ENCODE data around the gene L1CAM. TPM values are rescaled to one million over a fixed set of nuclear protein-coding genes. Genes with fewer than 3 reads are reported as not detected.

L1CAM gene
- total and polyA plus RNA-seq, 9 of the 15 experiments (the other 6 are each of a cell fraction or from before 2014, with no cell fraction given), result 0.09 to 0.86 (median 0.26) TPM; not detected in 3

GRCh38 chrX:153875391-153876111 is 10.4 kb downstream of the L1CAM start (continued):
- TF ChIP-seq HSF4 (CRISPR knock-in tag; IDR thresholded peaks at IDR 0.05; ENCODE audit: borderline replicate concordance) (0 out of 2 replicates have a peak, but pooled peaks have one; percentile 32), CEBPB (tag; IDR thresholded peaks at IDR 0.05) (no peak), HDAC2 (IDR thresholded peaks at IDR 0.05) (peak; percentile 86), ZNF780A (CRISPR knock-in tag; IDR thresholded peaks at IDR 0.05) (no peak), ETS1 (conservative IDR thresholded peaks at IDR 0.05; ENCODE audit: control insufficient read depth, low read depth, low read length) (peak; percentile 91; the same call in 1 of the 2 replicates), SMARCC2 (IDR thresholded peaks at IDR 0.05; ENCODE audit: low read depth) (no peak), ILF3 (IDR thresholded peaks at IDR 0.05; ENCODE audit: borderline replicate concordance) (no peak), NCOA1 (IDR thresholded peaks at IDR 0.05; ENCODE audit: low read depth) (peak; percentile 100), EHMT2 (IDR thresholded peaks at IDR 0.05) (peak; percentile 100), JUNB (CRISPR knock-in tag; conservative IDR thresholded peaks at IDR 0.05) (no peak), IFI16 (CRISPR knock-in tag; IDR thresholded peaks at IDR 0.05) (no peak), ZNF197 (CRISPR knock-in tag; IDR thresholded peaks at IDR 0.05; ENCODE audit: low read depth) (peak; percentile 94), KDM4B (IDR thresholded peaks at IDR 0.05; ENCODE audit: borderline replicate concordance in 2 of 2, low read depth in 1 of 2) (no peak), ZNF134 (CRISPR knock-in tag; conservative IDR thresholded peaks at IDR 0.05) (no peak), HDGF (IDR thresholded peaks at IDR 0.05) (no peak), RREB1 (CRISPR knock-in tag; IDR thresholded peaks at IDR 0.05) (no peak)
- TF ChIP-seq, protein P1, sequence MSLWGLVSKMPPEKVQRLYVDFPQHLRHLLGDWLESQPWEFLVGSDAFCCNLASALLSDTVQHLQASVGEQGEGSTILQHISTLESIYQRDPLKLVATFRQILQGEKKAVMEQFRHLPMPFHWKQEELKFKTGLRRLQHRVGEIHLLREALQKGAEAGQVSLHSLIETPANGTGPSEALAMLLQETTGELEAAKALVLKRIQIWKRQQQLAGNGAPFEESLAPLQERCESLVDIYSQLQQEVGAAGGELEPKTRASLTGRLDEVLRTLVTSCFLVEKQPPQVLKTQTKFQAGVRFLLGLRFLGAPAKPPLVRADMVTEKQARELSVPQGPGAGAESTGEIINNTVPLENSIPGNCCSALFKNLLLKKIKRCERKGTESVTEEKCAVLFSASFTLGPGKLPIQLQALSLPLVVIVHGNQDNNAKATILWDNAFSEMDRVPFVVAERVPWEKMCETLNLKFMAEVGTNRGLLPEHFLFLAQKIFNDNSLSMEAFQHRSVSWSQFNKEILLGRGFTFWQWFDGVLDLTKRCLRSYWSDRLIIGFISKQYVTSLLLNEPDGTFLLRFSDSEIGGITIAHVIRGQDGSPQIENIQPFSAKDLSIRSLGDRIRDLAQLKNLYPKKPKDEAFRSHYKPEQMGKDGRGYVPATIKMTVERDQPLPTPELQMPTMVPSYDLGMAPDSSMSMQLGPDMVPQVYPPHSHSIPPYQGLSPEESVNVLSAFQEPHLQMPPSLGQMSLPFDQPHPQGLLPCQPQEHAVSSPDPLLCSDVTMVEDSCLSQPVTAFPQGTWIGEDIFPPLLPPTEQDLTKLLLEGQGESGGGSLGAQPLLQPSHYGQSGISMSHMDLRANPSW (CRISPR knock-in tag; IDR thresholded peaks at IDR 0.05), result peak; percentile 95; the same call in 1 of the 2 replicates
- TF ChIP-seq, protein P2, sequence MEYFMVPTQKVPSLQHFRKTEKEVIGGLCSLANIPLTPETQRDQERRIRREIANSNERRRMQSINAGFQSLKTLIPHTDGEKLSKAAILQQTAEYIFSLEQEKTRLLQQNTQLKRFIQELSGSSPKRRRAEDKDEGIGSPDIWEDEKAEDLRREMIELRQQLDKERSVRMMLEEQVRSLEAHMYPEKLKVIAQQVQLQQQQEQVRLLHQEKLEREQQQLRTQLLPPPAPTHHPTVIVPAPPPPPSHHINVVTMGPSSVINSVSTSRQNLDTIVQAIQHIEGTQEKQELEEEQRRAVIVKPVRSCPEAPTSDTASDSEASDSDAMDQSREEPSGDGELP (CRISPR knock-in tag; IDR thresholded peaks at IDR 0.05; ENCODE audit: borderline replicate concordance), result peak; percentile 95

Measured in K562 (cell line).